Brain microvascular endothelial cell (primary cell): ENCODE data around the gene PUS1.
A peak's percentile ranks its signal among the peaks of the same experiment; 100 is the strongest.

Experiments
- DNase-seq: peaks from one replicate; pipeline ENCODE4 v3.0.0-alpha.2; 2020
- H3K27ac ChIP-seq: fragments of 250-450 bp; sonication (Bioruptor Pico); 2 replicates; pipeline ENCODE4 v1.5.1; 2020; ENCODE audit warnings: mild to moderate bottlenecking, moderate library complexity
- H3K27me3 ChIP-seq: fragments of 250-450 bp; sonication (Bioruptor Pico); replicated peaks from 2 replicates; pipeline ENCODE4 v1.5.1; 2020; ENCODE audit warnings: mild to moderate bottlenecking
- H3K36me3 ChIP-seq: fragments of 250-450 bp; sonication (Bioruptor Pico); replicated peaks from 2 replicates; pipeline ENCODE4 v1.5.1; 2020; ENCODE audit warnings: mild to moderate bottlenecking
- H3K4me3 ChIP-seq: 2 replicates; pipeline ENCODE4 v1.5.1; 2011; ENCODE audit warnings: low read depth, mild to moderate bottlenecking, control low read depth, low read length, moderate library complexity
- CTCF ChIP-seq: IDR thresholded peaks from 2 replicates; pipeline ENCODE4 v1.5.1; 2011; ENCODE audit warnings: low read depth, mild to moderate bottlenecking, moderate library complexity, low read length, control low read depth, inconsistent platforms; ENCODE audit errors: missing control alignments
- in situ Hi-C: cut with HindIII; loops from 2 replicates; pipeline ENCODE4 v1.10.0; 2017; ENCODE audit warnings: low sequenced_read_pairs, low pct_ligation_motif_present

Gene PUS1

GRCh38 chr12:131987552-131987951 is 58.5 kb downstream of the PUS1 start:
- H3K36me3 ChIP-seq, result peaks cover 32% of the 10 kb centered on the region
- in situ Hi-C loops, result loop anchor here (10.0 kb wide), 1 partner anchor 103 kb away; no protein-coding TSS in a partner anchor
- H3K27ac ChIP-seq, result no peak overlapping the region

GRCh38 chr12:131988054-131988796 is 59.1 kb downstream of the PUS1 start:
- TF ChIP-seq CTCF, result no peak
- no peak for DNase-seq
- in situ Hi-C loops, result loop anchor here (10.0 kb wide), 1 partner anchor 103 kb away; no protein-coding TSS in a partner anchor
- Histone ChIP-seq H3K4me3 (no peak overlapping the region), H3K27me3 (no peaks in the 10 kb centered on the region), H3K27ac (no peak overlapping the region), H3K36me3 (peaks cover 32% of the 10 kb centered on the region)

More at GRCh38 chr12:131987552-131987951, 58.5 kb downstream of the PUS1 start:
- Histone ChIP-seq H3K27me3 (no peaks in the 10 kb centered on the region), H3K4me3 (no peak overlapping the region)
- no peak for DNase-seq
- no peak for TF ChIP-seq CTCF

- DNase-seq, result no peak
- no peak overlapping the region for H3K27ac ChIP-seq
- H3K27me3 ChIP-seq, result no peaks in the 10 kb centered on the region
- peaks cover 35% of the 10 kb centered on the region for H3K36me3 ChIP-seq
- TF ChIP-seq CTCF, result no peak
- H3K4me3 ChIP-seq, result no peak overlapping the region
- in situ Hi-C loops, result loop anchor here (10.0 kb wide), 1 partner anchor 104 kb away; no protein-coding TSS in a partner anchor
These were observed 59.9 kb downstream of the PUS1 start for GRCh38 chr12:131989021-131989420.

GRCh38 chr12:131990066-131990979 is 61.2 kb downstream of the PUS1 start:
- Histone ChIP-seq H3K36me3 (peaks cover 41% of the 10 kb centered on the region), H3K27me3 (no peaks in the 10 kb centered on the region), H3K27ac (peak overlapping the region; percentile 22), H3K4me3 (no peak overlapping the region)
- peak; percentile 45 for DNase-seq
- no peak for TF ChIP-seq CTCF
- in situ Hi-C loops, result no loop called here

GRCh38 chr12:131990980-131991305 is 61.9 kb downstream of the PUS1 start:
- no peak for TF ChIP-seq CTCF
- H3K27ac ChIP-seq, result peak overlapping the region; percentile 22
- H3K27me3 ChIP-seq, result no peaks in the 10 kb centered on the region
- in situ Hi-C loops, result no loop called here
- peaks cover 40% of the 10 kb centered on the region for H3K36me3 ChIP-seq
- no peak overlapping the region for H3K4me3 ChIP-seq
- DNase-seq, result no peak
